ENCODE results near the gene AGAP9.
"Not testable (repeated sequence)": the region's sequence is repeated elsewhere in the genome, so short reads cannot be mapped to it uniquely, and the experiment has no call there.

AGAP9 gene

DNA sequence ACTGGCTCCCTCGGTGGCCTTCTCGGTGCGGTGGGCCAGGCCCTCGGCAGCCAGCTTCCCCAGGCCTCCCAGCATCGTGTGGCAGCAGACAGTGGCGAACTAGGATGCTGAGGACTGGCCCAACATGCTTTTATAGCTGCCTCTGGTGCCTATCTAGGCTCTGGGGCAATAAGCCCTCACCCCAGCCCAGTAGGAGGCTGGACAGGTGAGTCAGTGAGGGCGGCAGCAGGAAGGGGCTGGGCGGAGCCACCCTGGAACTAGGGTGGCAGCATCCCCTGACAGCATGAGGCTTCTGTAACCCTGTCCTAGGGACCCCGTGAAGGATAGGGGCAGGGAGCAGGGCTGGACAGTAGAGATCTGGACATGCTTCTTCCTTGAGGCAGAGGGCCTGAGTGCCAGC is 31.8 kb downstream of the AGAP9 start, which contains the start of gene FAM25G:
FAM25G (minus strand) TSS at position 101 of the 400 bp plus-strand sequence; CDS start at position 75, 26 bp downstream.
- not testable (repeated sequence) for DNase-seq (ENCODE audit: low read depth); H3K4me3 ChIP-seq (ENCODE audit: low read depth, low read length)

DNA sequence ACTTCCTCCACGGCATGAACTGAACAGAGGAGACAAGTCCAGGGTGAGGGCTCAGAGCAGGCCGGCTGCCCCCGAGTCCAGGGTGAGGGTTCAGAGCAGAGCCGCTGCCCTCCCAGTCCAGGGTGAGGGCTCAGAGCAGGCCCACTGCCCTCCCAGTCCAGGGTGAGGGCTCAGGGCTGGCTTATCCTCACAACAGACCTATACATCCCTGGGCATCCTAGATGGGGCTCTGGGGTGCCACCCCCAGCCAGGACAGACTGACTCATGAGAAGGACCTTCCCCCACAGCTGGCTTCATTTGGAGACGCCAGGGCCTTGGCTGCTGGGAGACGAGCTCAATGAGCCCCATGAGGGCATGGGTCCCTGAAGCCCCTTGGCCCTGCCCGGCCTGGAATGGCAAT is 33.8 kb downstream of the AGAP9 start:
- DNase-seq (ENCODE audit: low read depth); H3K4me3 ChIP-seq (ENCODE audit: low read depth, low read length): not testable (repeated sequence)

DNA sequence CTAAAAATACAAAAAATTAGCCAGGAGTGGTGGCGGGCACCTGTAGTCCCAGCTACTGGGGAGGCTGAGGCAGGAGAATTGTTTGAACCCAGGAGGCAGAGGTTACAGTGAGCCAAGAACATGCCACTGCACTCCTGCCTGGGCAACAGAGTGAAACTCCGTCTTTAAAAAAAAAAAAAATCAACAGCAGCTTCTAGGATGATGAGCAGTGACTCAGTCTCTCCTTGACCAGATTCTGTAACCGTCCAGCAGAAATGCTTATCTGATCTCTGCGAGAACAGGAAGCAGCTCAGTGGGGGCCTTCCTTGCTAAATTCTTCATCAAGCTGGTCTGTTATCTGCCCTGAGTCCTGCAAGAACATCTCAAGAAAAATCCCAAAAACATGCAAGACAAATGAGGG is 37.5 kb downstream of the AGAP9 start:
- not testable (repeated sequence) for H3K4me3 ChIP-seq (ENCODE audit: low read depth, low read length)
- DNase-seq (ENCODE audit: low read depth): peak; percentile 1

DNA sequence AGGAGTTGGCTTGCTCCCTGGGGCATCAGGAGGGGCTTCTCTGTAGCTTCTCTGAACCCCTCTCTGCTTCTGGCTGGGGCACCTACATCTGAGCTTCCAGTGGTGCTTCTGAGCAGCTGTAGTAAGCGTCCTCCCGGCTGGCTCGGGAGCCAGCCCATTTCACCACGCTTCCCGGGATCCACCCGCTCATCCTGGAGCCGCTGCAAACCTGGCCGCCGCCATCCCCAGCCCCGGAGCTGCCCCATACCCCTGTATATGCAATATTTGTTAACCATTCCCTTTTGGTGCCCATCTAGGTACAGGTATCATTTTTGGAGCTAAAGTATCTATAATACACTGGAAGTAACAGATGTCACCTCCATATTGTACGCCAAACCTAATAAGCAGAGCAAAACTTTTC is 38.7 kb downstream of the AGAP9 start:
- H3K4me3 ChIP-seq (ENCODE audit: low read depth, low read length); DNase-seq (ENCODE audit: low read depth): not testable (repeated sequence)

DNA sequence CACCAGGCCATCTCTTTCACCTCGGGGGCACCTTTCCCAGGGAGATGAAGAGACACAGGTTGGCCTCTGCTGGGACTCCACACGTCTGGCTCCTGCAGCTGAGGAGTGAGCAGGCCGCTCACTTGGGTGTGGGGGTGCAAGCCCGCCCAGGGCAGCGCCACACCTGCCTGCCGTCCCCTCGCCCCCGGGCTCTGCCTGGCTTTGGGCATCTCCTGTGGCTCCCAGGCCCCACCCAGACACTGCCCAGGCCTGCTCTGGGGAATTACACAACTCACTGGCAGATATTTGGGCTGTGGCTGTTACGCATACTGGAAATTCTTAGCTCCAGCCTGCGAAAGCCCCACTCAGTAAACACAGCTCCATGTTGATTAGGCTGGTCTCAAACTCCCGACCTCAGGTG is 39.5 kb downstream of the AGAP9 start, which contains the start of gene ANXA8:
ANXA8 (minus strand) TSS at position 193 of the 400 bp plus-strand sequence; CDS start at position 11, 182 bp downstream.
- not testable (repeated sequence) for H3K4me3 ChIP-seq (ENCODE audit: low read depth, low read length); DNase-seq (ENCODE audit: low read depth)

DNA sequence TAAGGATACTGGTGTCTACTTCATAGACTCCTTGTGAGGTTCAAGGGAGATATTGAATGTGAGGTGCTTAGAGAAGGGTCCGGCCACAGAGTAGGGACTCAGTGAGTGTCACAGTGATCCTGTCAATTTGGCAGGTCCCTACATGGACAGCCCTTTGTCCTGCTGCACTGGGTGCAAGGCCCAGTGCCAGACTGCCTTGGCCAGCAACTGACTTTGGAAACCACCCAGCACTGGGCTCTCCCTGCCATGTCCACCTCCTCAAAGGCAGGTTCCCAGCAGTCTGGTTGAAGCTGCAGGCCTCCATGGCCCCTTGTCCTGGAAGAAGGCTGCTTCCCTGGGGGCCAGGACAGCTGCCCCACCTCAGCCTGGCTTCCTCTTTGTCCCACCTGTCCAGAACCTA is 41.1 kb downstream of the AGAP9 start:
- H3K4me3 ChIP-seq (ENCODE audit: low read depth, low read length); DNase-seq (ENCODE audit: low read depth): not testable (repeated sequence)

DNA sequence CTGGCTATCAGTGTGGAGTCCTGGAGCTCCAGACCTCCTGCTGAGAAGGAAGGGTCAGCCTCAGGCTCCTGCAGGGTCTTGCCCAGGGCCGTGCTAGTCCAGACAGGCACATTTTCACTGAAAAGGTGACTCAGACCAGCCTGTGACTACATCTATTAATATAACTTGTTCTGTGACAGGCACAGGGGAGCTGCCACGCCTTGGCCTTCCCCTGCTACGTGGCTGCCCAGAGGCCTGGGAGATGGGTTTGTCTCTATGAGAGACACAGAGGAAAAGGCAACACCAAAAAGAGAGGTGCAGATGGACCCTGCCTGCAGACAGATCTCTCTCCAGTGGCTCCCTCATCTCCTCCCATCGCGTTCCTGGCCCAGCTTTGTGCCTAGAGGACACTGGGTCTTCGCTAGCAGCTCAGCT is 41.7 kb downstream of the AGAP9 start:
- not testable (repeated sequence) for DNase-seq (ENCODE audit: low read depth); H3K4me3 ChIP-seq (ENCODE audit: low read depth, low read length)

DNA sequence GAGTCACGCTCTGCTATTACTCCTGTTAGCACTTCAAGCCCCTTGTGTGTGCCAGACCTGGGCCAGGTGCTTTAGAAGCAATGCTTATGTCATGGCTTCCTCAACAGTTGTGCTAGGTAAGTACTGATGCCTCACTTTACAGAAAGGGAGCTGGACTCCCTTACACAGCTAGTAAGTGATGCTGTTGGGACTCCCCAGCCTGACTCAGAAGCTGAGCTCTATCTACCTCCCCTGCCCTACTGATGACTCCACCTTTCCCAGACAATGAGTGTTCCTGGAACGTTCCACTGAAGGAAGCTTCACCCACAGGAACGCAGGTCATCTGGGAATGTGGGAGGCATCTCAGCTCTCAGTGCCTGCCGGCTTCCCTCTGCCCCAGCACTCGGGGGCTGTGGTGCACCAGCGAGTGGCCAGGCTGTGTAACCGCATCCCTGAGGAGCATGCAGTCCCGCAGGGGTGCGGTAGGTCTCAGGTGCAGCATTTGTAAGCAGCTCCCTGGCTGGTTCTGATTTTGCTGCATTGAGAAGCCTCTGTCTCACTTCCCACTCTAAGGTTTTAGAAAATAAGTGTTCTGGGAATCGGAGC is 42.2 kb downstream of the AGAP9 start:
- not testable (repeated sequence) for H3K4me3 ChIP-seq (ENCODE audit: low read depth, low read length)
- DNase-seq (ENCODE audit: low read depth): peak; percentile 13

DNA sequence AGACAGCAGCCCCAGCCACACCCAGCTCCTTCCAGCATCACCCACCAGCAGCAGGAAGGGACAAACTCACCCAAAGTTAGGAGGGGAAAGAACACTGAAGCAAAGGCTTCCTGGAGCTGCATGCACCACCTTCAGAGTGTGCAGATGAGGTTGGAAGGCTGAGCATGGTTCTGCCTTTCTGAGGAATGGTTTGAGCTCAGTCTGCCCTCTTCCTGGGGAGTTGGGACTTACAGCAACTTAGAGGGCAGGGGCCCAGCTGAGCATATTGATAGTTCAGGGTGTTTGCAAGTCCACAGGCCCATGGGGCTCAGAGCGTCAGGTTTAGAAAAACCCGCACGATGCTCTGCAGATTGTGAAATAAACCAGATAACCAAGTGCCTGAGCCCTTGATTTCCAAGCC is 43.3 kb downstream of the AGAP9 start:
- H3K4me3 ChIP-seq (ENCODE audit: low read depth, low read length); DNase-seq (ENCODE audit: low read depth): not testable (repeated sequence)

DNA sequence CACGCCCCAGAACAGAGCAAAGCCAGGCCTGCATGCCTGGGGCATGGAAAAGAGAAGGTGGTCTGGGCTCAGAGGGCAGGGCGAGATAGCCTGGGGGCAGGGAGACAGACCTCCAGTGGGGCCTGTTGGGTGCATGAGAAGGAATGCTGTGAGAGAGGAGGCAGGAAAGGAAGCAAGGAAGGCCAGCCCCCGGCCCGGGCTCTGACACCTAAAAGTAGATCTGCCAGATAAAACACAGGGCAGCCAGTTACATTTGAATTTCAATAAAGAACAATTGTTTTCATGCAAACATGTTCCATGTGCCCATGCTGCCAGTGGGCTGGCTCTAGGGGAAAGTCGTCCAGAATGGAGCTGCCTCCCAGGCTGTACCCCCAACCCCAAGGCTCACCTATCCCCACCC is 45.3 kb downstream of the AGAP9 start:
- H3K4me3 ChIP-seq (ENCODE audit: low read depth, low read length); DNase-seq (ENCODE audit: low read depth): not testable (repeated sequence)

DNA sequence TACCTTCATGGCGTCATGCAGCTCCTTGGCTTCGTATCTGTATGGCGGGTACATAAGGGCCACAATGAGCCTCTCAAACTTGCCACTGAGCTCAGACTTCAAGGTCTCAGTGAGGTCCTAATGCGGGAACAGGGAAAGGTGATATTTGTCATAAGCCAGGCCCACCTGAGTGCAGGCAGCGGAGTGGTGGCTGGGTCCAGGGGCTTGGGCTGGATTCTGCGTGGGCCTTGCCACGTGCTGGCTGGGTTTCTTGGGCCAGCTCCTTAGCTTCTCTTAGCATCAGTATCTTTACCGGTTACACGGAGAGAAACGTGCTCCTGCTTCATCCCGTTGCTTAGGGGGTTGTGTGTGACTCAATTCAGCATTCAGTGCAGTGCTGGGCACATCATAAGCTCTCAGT is 46.4 kb downstream of the AGAP9 start:
- H3K4me3 ChIP-seq (ENCODE audit: low read depth, low read length); DNase-seq (ENCODE audit: low read depth): not testable (repeated sequence)

DNA sequence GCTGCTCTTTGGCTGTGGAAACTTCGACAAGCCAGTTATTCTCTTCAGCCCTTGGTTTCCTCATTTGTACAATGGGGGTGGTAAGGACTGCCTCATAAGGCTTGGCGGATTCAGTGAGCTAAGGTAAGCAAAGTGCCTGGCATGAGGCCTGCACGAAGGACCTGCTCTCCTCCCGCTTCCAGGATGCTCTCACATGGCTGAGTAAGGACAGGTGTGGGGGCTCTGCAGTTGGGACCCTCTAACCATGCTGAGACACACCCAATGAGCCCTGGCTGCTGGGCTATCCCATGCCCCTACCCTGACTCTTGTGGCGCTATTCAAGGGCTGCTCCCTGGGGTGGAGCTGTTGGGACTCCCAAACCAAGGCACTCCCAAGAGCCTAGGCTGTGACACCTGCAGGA is 48.3 kb downstream of the AGAP9 start:
- H3K4me3 ChIP-seq (ENCODE audit: low read depth, low read length); DNase-seq (ENCODE audit: low read depth): not testable (repeated sequence)

DNA sequence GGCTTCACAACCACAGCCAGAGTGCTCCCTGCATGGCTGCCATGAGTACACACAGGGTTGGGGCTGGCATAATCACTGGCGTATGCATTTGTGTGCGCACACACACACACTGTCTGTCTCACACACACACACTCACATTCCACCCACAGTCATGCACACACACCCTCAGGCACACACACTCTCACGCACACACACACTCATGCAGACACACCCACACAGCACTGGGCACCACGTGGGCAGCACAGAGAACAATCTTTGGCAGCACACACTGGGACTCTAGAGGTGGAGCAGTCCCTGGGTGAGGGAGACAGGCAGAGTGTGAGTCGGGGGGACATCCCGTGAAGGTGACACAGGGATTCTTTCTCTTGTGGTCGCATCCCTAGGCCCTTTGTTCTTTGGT is 49.9 kb downstream of the AGAP9 start:
- H3K4me3 ChIP-seq (ENCODE audit: low read depth, low read length); DNase-seq (ENCODE audit: low read depth): not testable (repeated sequence)

DNA sequence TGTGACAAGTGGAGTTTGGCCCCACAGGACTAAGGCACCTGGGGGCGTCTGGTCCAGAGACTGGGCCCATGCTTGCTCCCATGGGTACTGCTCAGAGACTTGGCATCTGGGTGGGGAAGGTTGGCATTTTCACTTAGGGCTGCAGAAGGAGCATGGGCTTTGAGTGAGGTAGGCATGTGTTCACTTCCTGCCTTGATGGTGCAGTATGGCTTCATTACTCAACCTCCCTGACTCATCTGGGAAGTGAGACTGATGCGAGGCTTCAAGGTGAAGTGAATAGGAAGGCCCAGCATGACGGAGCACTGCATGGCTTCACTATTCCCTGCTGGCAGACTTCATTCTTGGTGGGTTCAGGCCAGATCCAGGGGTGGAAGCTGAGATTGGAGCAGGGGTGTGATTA is 50.8 kb downstream of the AGAP9 start:
- not testable (repeated sequence) for H3K4me3 ChIP-seq (ENCODE audit: low read depth, low read length); DNase-seq (ENCODE audit: low read depth)

DNA sequence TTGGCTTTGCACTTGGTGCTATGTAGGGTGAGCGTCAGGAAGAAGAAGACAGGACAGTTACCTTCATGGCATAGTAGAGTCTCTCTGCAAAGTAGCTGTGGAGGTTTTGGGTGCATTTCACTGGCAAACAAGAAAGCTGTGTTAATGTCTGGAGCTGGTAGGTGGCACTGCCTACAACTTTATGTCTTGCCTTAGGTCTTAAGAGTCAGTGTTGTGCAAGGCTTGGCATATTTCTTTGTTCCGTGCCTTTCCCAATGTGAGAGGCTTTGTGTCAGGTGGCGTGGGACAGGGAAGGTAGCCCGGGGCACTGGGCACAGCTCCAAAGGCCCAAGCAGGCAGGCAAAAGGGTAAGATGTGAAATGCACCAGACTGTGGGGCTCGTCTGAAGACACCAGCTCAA is 51.4 kb downstream of the AGAP9 start:
- not testable (repeated sequence) for DNase-seq (ENCODE audit: low read depth); H3K4me3 ChIP-seq (ENCODE audit: low read depth, low read length)

DNA sequence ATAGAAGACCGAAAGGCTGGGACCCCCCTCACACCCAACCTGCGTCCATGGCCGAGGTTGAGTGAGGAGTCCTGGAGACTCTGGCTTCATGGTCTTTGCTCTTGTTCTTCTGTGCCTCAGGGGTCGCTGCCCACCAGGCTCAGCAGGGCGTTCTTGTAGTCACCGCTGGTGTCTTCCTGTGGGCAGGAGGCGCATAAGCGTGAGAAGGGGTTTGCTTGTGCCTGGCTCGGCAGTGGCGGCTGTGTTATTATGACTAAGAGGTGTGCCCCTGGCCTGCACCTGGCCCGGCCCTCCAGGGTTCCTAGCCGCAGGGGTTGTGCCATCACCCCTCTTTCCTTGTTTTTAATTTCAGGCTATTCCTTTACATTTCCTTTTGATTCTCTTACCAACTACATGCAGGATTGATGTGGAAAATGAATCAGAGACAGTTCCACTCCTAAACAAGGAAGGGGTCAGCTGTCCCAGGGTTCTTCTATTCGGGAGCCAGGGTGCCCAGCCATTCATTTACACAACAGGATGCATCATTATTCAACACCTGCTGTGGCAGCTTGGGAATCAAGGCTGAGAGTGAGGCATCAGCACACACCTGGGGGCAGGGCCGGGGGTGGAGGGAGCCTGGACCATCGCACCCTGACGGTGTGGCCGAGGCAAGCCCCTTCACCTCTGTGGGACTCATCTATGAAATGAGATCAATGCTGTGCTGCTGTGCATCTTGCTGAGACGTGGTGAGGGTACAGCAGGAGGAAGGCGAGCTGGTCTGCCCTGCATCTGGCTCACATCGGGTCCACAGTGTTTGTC is 54.5 kb downstream of the AGAP9 start:
- not testable (repeated sequence) for H3K4me3 ChIP-seq (ENCODE audit: low read depth, low read length); DNase-seq (ENCODE audit: low read depth)

DNA sequence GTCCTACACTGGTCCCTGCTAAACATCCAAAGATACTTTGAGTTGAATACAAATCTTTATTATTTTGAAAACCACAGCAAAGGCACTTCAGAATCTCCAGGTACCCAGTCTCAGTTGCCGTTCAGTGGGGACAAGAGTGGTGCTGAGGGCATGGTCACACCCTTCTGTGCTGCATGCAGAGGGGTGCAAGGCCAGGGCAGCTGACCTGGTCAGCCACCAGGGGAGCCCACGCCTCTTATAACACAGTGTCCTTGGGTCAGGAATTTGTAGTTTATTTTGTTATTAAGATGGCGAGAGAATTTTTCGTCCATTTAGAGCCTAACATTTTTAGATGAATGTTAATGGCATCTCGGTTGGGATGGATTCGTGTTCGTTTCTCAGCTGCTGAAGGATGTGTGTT is 55.5 kb downstream of the AGAP9 start:
- H3K4me3 ChIP-seq (ENCODE audit: low read depth, low read length); DNase-seq (ENCODE audit: low read depth): not testable (repeated sequence)

DNA sequence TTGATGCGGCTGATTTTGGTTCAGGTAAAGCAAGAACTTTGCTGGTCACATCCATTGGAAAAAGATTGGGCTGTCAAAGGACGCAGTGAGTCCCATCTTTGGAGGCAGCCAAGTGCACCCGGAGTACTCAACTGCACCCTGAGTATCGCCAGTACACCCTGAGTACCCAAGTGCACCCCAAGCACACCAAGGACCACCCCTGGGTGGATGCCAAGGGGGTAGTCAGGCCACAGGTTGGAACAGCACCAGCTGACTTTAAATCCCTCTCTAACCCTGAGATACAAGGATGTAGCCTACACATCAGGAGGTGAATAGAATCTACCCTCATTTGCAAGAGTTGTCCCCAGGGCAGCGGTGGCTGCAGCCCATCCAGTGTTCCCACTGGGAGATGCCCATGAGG is 56.0 kb downstream of the AGAP9 start:
- not testable (repeated sequence) for H3K4me3 ChIP-seq (ENCODE audit: low read depth, low read length); DNase-seq (ENCODE audit: low read depth)

DNA sequence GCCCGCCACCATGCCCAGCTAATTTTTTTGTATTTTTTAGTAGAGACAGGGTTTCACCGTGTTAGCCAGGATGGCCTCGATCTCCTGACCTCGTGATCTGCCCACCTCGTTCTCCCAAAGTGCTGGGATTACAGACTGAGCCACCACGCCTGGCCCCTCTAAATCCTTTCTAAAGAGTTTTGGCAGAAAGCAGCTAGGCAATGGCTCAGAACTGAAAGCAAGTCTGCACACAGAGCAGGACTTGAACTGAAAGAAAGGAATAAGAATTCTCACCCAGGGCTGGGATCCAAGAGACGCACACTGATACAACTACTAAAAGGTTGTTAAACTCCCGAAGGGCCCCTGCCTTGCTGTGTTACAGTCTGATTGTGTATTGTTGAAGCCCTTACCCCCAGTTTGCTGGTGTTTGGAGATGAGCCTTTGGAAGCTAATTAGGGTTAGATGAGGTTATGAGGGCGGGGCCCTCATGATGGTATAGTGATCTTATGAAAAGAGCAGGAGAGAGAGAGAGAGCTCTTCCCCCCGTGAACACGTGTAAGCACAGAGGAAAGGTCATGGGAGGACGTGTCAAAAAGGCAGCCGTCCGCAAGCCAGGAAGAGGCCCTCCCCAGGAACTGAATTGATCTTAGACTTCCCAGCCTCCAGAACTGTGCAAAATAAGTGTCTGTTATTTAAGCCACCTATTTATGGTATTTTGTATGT is 58.1 kb downstream of the AGAP9 start:
- not testable (repeated sequence) for H3K4me3 ChIP-seq (ENCODE audit: low read depth, low read length); DNase-seq (ENCODE audit: low read depth)
